GM18508 (cell line): ENCODE results near the gene C16orf78.
A peak's percentile ranks its signal among the peaks of the same experiment; 100 is the strongest.

Experiments
- ATAC-seq: cut with Tn5 transposase; IDR thresholded peaks from one replicate; pipeline ENCODE4 v1.9.1; 2021; ENCODE audit warnings: moderate number of reproducible peaks; ENCODE audit not compliant: insufficient read depth, unreplicated experiment

Gene C16orf78

GRCh38 chr16:49424961-49425360, 51.4 kb downstream of the C16orf78 start:
- no peak for ATAC-seq

- ATAC-seq = no peak
These were observed 54.2 kb downstream of the C16orf78 start for GRCh38 chr16:49427771-49428170.

GRCh38 chr16:49428808-49429207, 55.2 kb downstream of the C16orf78 start:
- ATAC-seq = no peak

- ATAC-seq = no peak
These were observed 57.4 kb downstream of the C16orf78 start for GRCh38 chr16:49431040-49431439.

- no peak for ATAC-seq
These were observed 58.1 kb downstream of the C16orf78 start for GRCh38 chr16:49431591-49432290.

GRCh38 chr16:49434733-49435132, 61.1 kb downstream of the C16orf78 start:
- ATAC-seq = no peak

- no peak for ATAC-seq
These were observed 62.6 kb downstream of the C16orf78 start for GRCh38 chr16:49436181-49436580.

- no peak for ATAC-seq
These were observed 63.7 kb downstream of the C16orf78 start for GRCh38 chr16:49437344-49437743.

GRCh38 chr16:49439050-49439449, 65.4 kb downstream of the C16orf78 start:
- ATAC-seq = no peak

GRCh38 chr16:49439676-49440075, 66.1 kb downstream of the C16orf78 start:
- ATAC-seq = no peak

GRCh38 chr16:49440156-49441065, 66.8 kb downstream of the C16orf78 start:
- no peak for ATAC-seq

- ATAC-seq = peak; percentile 86
These were observed 67.8 kb downstream of the C16orf78 start for GRCh38 chr16:49441366-49441780.

- ATAC-seq = no peak
These were observed 69.2 kb downstream of the C16orf78 start for GRCh38 chr16:49442805-49443204.

GRCh38 chr16:49443576-49443975, 70.0 kb downstream of the C16orf78 start:
- no peak for ATAC-seq

GRCh38 chr16:49446805-49447204, 73.2 kb downstream of the C16orf78 start:
- no peak for ATAC-seq
